Fibroblast of lung (primary cell): Measurements from ENCODE around the gene CSAD.

ENCODE experiments used
- CTCF ChIP-seq, 2 donors: IDR thresholded peaks in 1 of 2; conservative IDR thresholded peaks in 1 of 2; 1 replicate in 1 of 2; 2 replicates in 1 of 2; pipeline ENCODE4 v1.5.1; 2011 to 2012; ENCODE audit warnings: low read length in 2 of 2, control low read depth in 1 of 2, inconsistent platforms in 1 of 2, low read depth in 1 of 2, mild to moderate bottlenecking in 1 of 2
- EZH2 ChIP-seq: IDR thresholded peaks from 2 replicates; pipeline ENCODE4 v1.5.1; 2012; ENCODE audit warnings: low read length, control low read depth, mild to moderate bottlenecking; ENCODE audit errors: missing control alignments

GRCh38 chr12:53143355-53143754 is 37.4 kb downstream of the CSAD start:
- no peak for TF ChIP-seq CTCF (conservative IDR thresholded peaks at IDR 0.05 in 1 of 2, IDR thresholded peaks at IDR 0.05 in 1 of 2; ENCODE audit: low read depth in 1 of 2, low read length in 2 of 2)
- TF ChIP-seq EZH2: no peak
